Measurements from ENCODE around the gene KIAA1958. TPM values are rescaled to one million over a fixed set of nuclear protein-coding genes. Genes with fewer than 3 reads are reported as not detected.
"Not testable (repeated sequence)": the region's sequence is repeated elsewhere in the genome, so short reads cannot be mapped to it uniquely, and the experiment has no call there.

Gene KIAA1958
- total RNA-seq, 3 donors from 2014 or later, result 7.4 to 12.7 (median 9.3) TPM

DNA sequence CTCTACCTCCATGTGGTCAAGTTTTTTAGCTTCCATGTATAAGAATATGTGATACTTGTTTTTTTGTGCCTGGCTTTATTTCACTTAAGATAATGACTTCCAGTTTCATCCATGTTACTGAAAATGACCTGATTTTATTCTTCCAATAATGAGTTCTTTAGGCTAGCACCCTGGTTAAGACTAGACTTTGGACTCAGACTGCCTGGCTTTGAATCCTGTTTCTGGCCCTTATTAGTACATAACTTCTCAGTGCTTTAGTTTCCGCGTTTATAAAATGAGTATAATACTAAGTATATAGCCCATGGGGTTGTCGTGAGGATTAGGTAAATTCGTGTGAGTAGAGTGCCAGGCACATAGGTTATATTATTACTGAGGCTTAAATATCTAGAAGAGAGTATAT lies 18.5 kb downstream of the KIAA1958 start:
- DNase-seq, result no peak

DNA sequence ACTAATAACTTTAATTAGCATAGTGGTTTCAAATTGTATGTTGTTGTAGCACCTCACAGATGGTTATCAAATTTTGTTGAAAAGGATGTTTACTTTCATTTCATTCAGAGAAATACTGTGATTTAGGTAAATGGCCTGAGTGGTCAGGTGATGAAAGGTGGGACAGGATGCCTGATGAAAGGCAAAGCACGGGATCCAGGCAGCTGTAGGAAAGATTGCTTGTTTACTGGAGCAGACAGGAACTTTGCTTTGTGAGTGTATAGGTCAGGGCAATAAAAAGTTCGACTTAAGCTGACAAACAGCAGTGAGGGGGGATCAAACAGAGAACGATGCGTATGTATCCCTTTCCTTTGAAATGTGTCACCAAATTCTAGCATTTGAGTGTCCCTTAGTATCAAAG lies 19.0 kb downstream of the KIAA1958 start:
- ATAC-seq (peak; percentile 76), DNase-seq (peak in 1 of 3 donors; percentile 49)
- Histone ChIP-seq H3K36me3 (ENCODE audit: low read depth) (no peaks in the 10 kb centered on the region), H3K9me3 (no peaks in the 10 kb centered on the region), H3K4me3 (no peak overlapping the region), H3K4me1 (ENCODE audit: low read depth) (peaks cover 2% of the 10 kb centered on the region)
- TF ChIP-seq, protein P1, sequence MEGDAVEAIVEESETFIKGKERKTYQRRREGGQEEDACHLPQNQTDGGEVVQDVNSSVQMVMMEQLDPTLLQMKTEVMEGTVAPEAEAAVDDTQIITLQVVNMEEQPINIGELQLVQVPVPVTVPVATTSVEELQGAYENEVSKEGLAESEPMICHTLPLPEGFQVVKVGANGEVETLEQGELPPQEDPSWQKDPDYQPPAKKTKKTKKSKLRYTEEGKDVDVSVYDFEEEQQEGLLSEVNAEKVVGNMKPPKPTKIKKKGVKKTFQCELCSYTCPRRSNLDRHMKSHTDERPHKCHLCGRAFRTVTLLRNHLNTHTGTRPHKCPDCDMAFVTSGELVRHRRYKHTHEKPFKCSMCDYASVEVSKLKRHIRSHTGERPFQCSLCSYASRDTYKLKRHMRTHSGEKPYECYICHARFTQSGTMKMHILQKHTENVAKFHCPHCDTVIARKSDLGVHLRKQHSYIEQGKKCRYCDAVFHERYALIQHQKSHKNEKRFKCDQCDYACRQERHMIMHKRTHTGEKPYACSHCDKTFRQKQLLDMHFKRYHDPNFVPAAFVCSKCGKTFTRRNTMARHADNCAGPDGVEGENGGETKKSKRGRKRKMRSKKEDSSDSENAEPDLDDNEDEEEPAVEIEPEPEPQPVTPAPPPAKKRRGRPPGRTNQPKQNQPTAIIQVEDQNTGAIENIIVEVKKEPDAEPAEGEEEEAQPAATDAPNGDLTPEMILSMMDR (IDR thresholded peaks at IDR 0.05), result no peak
- intact Hi-C loops (cut with DNase I, micrococcal nuclease), result no loop called here

More for the DNA sequence above, 18.5 kb downstream of the KIAA1958 start:
- Histone ChIP-seq H3K4me3 (no peak overlapping the region), H3K9me3 (no peaks in the 10 kb centered on the region), H3K36me3 (ENCODE audit: low read depth) (no peaks in the 10 kb centered on the region), H3K4me1 (ENCODE audit: low read depth) (peaks cover 2% of the 10 kb centered on the region)
- intact Hi-C loops (cut with DNase I, micrococcal nuclease), result no loop called here
- TF ChIP-seq, protein P1 (IDR thresholded peaks at IDR 0.05), result no peak
- ATAC-seq, result peak; percentile 55

DNA sequence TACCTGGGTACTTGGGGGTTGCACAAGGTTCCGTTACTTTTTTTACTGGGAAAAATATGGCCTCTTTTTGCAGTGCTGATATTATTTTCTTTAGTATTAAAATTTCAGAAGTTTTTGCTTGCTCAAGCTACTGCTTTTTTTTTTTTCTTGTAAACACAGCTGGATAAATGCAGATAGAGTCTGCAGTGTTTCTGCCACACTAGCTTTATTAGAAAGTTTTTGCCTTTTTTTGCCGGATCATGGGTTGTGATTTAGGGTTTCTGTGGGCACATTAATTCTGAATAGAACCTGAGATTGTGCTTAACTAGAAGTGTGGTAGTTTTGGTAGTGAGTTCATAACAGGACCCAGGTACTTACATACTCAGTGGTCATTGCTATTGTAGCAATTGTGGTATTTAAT lies 19.9 kb downstream of the KIAA1958 start:
- ATAC-seq, result no peak
- TF ChIP-seq, protein P1 (IDR thresholded peaks at IDR 0.05), result no peak
- Histone ChIP-seq H3K4me3 (no peak overlapping the region), H3K4me1 (ENCODE audit: low read depth) (peaks cover 2% of the 10 kb centered on the region), H3K36me3 (ENCODE audit: low read depth) (no peaks in the 10 kb centered on the region), H3K9me3 (no peaks in the 10 kb centered on the region)
- intact Hi-C loops (cut with DNase I, micrococcal nuclease), result no loop called here
- DNase-seq, result no peak

DNA sequence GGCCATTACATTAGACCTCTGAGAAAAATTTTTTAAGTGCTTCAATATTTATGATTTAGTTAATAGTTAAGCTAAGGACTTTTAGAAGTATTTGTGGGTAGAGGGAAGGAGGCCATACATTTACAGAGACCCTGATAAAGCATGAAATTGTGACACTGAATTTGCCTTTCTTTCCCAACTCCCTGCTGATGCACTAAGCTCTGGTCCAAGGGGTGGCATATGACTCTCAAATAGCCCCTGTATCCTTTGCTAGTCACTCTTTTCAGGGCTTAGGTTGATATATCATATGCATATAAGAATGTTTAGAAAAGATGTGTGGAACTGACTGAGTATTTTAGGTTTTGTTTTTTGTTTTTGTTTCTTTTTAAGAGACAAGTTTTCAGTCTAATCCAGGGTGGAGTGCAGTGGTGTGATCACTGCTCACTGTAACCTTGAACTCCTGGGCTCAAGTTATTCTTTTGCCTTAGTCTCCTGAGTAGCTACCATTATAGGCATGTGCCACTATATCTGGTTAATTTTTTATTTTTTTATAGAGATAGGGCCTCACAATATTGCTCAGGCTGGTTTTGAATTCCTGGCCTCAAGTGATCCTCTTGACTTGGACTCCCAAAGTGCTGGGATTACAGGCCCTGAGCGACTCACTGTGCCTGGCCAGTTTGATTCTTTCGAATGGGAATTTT lies 20.5 kb downstream of the KIAA1958 start:
- TF ChIP-seq, protein P1 (IDR thresholded peaks at IDR 0.05), result no peak
- H3K4me1 ChIP-seq (ENCODE audit: low read depth), result peaks cover 2% of the 10 kb centered on the region
- H3K4me3 ChIP-seq, result no peak overlapping the region
- no peaks in the 10 kb centered on the region for H3K36me3 ChIP-seq (ENCODE audit: low read depth)
- ATAC-seq, result peak; percentile 57
- no peak for DNase-seq
- H3K9me3 ChIP-seq, result no peaks in the 10 kb centered on the region
- intact Hi-C loops (cut with DNase I, micrococcal nuclease), result no loop called here

GRCh38 chr9:112508377-112508776 lies 21.8 kb downstream of the KIAA1958 start:
- no peak for ATAC-seq

GRCh38 chr9:112512377-112512776 lies 25.8 kb downstream of the KIAA1958 start:
- DNase-seq; H3K4me3 ChIP-seq; ATAC-seq; H3K4me1 ChIP-seq (ENCODE audit: low read depth); H3K9me3 ChIP-seq; intact Hi-C loops (cut with DNase I, micrococcal nuclease); H3K36me3 ChIP-seq (ENCODE audit: low read depth): not testable (repeated sequence)

More at GRCh38 chr9:112508377-112508776, 21.8 kb downstream of the KIAA1958 start:
- DNase-seq, result no peak
- TF ChIP-seq, protein P1 (IDR thresholded peaks at IDR 0.05), result no peak
- intact Hi-C loops (cut with DNase I, micrococcal nuclease), result no loop called here
- Histone ChIP-seq H3K9me3 (no peaks in the 10 kb centered on the region), H3K36me3 (ENCODE audit: low read depth) (no peaks in the 10 kb centered on the region), H3K4me3 (no peak overlapping the region), H3K4me1 (ENCODE audit: low read depth) (no peaks in the 10 kb centered on the region)
